HFF-Myc (cell line): Measurements from ENCODE around the gene UGGT1.

ENCODE experiments used
- DNase-seq: peaks from one replicate; pipeline ENCODE4 v3.0.0-alpha.2; 2011; ENCODE audit warnings: low read depth; ENCODE audit errors: extremely low read depth
- H3K4me3 ChIP-seq: replicated peaks from 2 replicates; pipeline ENCODE4 v1.5.1; 2011; ENCODE audit warnings: low read depth, mild to moderate bottlenecking, control low read depth, low read length
- CTCF ChIP-seq: IDR thresholded peaks from 2 replicates; pipeline ENCODE4 v1.5.1; 2012; ENCODE audit warnings: mild to moderate bottlenecking, low read depth, low read length, control low read depth; ENCODE audit errors: missing control alignments

The UGGT1 gene

DNA sequence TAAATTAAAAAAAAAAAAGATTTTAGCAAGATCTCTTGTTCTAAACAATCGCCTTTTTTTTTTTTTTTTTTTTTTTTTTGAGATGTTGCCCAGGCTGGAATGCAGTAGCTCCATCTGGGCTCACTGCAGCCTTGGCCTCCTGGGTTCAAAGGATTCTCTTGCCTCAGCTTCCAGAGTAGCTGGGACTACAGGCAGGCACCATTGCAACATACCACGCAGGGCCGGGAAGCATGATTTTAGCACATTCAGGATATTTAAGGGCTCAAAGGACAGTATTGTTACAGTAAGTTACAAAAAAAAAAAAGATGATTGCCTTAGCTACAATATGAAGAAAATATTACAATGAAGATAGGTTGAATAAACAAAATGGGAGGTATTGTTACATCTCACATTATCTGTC is 33.7 kb upstream of the UGGT1 start:
- TF ChIP-seq CTCF, result no peak
- no peak overlapping the region for H3K4me3 ChIP-seq
- DNase-seq, result no peak

- no peak for DNase-seq
- no peak overlapping the region for H3K4me3 ChIP-seq
- TF ChIP-seq CTCF, result no peak
Observed at GRCh38 chr2:128058114-128058513, 32.9 kb upstream of the UGGT1 start.

- H3K4me3 ChIP-seq, result no peak overlapping the region
- no peak for DNase-seq
- no peak for TF ChIP-seq CTCF
Observed at GRCh38 chr2:128062571-128062970, 28.4 kb upstream of the UGGT1 start.

DNA sequence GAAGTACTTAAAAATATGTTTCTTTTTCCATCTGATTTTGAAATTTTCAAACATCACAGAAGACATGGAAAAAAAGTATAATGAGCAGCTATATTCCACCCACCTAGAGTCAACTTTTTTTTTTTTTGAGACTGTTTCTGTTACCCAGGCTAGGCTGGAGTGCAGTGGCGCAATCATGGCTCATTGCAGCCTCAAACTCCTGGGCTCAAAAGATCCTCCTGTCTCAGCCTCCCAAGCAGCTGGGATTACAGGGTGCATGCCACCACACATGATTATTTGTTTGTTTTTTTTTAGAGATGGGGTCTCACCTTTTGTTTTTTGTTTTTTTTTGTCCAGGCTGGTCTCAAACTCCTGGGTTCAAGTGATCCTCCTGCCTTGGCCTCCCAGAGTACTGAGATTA is 26.6 kb upstream of the UGGT1 start:
- DNase-seq, result no peak
- TF ChIP-seq CTCF, result no peak
- H3K4me3 ChIP-seq, result no peak overlapping the region

DNA sequence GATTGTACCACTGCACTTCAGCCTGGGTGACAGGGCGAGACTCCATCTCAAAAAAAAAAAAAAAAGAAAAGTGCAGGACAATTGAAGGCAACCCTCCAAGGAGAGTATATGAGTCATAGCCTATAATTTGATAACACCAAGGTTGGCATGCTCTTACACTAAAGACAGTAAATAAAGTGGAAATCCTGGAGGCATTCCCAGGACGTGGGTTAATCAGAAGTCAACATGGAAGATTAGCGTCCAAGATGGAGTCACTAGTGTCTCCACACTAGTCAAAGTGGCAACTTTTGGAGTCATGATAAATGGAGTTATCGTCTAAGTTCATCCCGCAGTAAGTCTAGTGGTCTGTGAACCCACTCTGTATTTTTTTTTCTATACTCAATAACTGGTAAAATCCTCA is 21.2 kb upstream of the UGGT1 start:
- TF ChIP-seq CTCF, result no peak
- H3K4me3 ChIP-seq, result no peak overlapping the region
- no peak for DNase-seq

GRCh38 chr2:128073278-128073677 is 17.7 kb upstream of the UGGT1 start:
- no peak for TF ChIP-seq CTCF
- DNase-seq, result no peak
- H3K4me3 ChIP-seq, result no peak overlapping the region

GRCh38 chr2:128076461-128077106 is 14.4 kb upstream of the UGGT1 start:
- TF ChIP-seq CTCF, result no peak
- no peak for DNase-seq
- H3K4me3 ChIP-seq, result no peak overlapping the region
